ENCODE measurements around the gene LSM14A. TPM values are rescaled to one million over a fixed set of nuclear protein-coding genes. Genes with fewer than 3 reads are reported as not detected.
A peak's percentile ranks its signal among the peaks of the same experiment; 100 is the strongest.

Gene LSM14A
- total and polyA plus RNA-seq, 9 of the 15 experiments (the other 6 are each of a cell fraction or from before 2014, with no cell fraction given) = 19.5 to 150 (median 95.1) TPM

DNA sequence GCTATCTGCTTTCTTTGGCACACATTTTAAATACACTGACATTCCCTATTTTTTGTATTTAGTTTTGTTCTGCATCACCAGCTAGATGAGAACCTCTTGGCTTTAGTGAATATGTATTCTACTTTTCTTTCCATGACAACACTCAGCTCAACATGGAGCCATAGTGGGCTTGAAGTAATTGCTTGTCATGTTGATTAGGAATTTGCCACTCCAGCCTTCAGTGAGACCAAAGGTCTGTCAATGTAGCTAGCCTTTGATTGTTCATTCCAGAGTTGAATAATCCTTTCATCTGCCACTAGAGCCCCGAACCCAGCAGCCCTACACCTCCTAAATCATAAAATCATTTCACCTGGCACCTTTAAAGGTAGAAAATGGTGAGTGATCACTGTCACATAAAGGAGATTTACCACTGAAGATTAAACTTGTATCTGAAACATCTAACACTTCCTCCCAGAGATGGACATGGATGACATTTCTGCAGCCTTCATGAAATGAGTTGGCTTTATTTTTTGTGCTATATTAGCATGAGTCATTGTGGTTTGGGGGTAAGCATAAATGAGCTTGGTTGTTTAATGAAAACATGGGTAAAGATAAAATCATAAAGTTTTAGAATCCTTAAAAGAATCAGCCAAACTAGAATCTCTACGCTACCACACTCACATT is 52.8 kb downstream of the LSM14A start (continued):
- TF ChIP-seq, protein P1, sequence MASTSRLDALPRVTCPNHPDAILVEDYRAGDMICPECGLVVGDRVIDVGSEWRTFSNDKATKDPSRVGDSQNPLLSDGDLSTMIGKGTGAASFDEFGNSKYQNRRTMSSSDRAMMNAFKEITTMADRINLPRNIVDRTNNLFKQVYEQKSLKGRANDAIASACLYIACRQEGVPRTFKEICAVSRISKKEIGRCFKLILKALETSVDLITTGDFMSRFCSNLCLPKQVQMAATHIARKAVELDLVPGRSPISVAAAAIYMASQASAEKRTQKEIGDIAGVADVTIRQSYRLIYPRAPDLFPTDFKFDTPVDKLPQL (IDR thresholded peaks at IDR 0.05; ENCODE audit: extremely low read depth, insufficient read length) = no peak
- TF ChIP-seq IRF2 (CRISPR knock-in tag; IDR thresholded peaks at IDR 0.05) (no peak), PHTF2 (CRISPR knock-in tag; IDR thresholded peaks at IDR 0.05) (no peak), CBX5 (IDR thresholded peaks at IDR 0.05; ENCODE audit: borderline replicate concordance, low read depth) (no peak), JUND (IDR thresholded peaks at IDR 0.05; ENCODE audit: borderline replicate concordance, low read depth, low read length) (peak; percentile 73), JUND (tag; IDR thresholded peaks at IDR 0.05; ENCODE audit: borderline replicate concordance, low read depth, low read length) (0 out of 3 replicates have a peak, but pooled peaks have one; percentile 38), HLTF (IDR thresholded peaks at IDR 0.05) (no peak), ZNF589 (CRISPR knock-in tag; IDR thresholded peaks at IDR 0.05; ENCODE audit: low read depth) (no peak), CREB1 (IDR thresholded peaks at IDR 0.05) (no peak), CREB1 (CRISPR knock-in tag; IDR thresholded peaks at IDR 0.05) (no peak), CBFA2T3 (IDR thresholded peaks at IDR 0.05) (no peak), RFX5 (IDR thresholded peaks at IDR 0.05; ENCODE audit: low read depth, low read length) (no peak), ZNF57 (CRISPR knock-in tag; IDR thresholded peaks at IDR 0.05) (no peak), DACH1 (IDR thresholded peaks at IDR 0.05; ENCODE audit: partially characterized antibody) (no peak), FOXA3 (CRISPR knock-in tag; conservative IDR thresholded peaks at IDR 0.05 in 1 of 2, IDR thresholded peaks at IDR 0.05 in 1 of 2) (no peak), KHSRP (IDR thresholded peaks at IDR 0.05) (no peak), MAFF (IDR thresholded peaks at IDR 0.05; ENCODE audit: low read length) (peak; percentile 51; the same call in 1 of the 2 replicates)
- TF ChIP-seq, protein P2, sequence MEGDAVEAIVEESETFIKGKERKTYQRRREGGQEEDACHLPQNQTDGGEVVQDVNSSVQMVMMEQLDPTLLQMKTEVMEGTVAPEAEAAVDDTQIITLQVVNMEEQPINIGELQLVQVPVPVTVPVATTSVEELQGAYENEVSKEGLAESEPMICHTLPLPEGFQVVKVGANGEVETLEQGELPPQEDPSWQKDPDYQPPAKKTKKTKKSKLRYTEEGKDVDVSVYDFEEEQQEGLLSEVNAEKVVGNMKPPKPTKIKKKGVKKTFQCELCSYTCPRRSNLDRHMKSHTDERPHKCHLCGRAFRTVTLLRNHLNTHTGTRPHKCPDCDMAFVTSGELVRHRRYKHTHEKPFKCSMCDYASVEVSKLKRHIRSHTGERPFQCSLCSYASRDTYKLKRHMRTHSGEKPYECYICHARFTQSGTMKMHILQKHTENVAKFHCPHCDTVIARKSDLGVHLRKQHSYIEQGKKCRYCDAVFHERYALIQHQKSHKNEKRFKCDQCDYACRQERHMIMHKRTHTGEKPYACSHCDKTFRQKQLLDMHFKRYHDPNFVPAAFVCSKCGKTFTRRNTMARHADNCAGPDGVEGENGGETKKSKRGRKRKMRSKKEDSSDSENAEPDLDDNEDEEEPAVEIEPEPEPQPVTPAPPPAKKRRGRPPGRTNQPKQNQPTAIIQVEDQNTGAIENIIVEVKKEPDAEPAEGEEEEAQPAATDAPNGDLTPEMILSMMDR (IDR thresholded peaks at IDR 0.05 in 2 of 3, conservative IDR thresholded peaks at IDR 0.05 in 1 of 3; ENCODE audit: insufficient read depth in 2 of 3, low read depth in 1 of 3, low read length in 3 of 3) = no peak
- TF ChIP-seq, protein P3, sequence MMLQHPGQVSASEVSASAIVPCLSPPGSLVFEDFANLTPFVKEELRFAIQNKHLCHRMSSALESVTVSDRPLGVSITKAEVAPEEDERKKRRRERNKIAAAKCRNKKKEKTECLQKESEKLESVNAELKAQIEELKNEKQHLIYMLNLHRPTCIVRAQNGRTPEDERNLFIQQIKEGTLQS (IDR thresholded peaks at IDR 0.05) = peak; percentile 67
- TF ChIP-seq, protein P3 (CRISPR knock-in tag; conservative IDR thresholded peaks at IDR 0.05) = no peak
- TF ChIP-seq, protein P4, sequence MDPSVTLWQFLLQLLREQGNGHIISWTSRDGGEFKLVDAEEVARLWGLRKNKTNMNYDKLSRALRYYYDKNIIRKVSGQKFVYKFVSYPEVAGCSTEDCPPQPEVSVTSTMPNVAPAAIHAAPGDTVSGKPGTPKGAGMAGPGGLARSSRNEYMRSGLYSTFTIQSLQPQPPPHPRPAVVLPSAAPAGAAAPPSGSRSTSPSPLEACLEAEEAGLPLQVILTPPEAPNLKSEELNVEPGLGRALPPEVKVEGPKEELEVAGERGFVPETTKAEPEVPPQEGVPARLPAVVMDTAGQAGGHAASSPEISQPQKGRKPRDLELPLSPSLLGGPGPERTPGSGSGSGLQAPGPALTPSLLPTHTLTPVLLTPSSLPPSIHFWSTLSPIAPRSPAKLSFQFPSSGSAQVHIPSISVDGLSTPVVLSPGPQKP (CRISPR knock-in tag; IDR thresholded peaks at IDR 0.05) = no peak
- TF ChIP-seq, protein P5, sequence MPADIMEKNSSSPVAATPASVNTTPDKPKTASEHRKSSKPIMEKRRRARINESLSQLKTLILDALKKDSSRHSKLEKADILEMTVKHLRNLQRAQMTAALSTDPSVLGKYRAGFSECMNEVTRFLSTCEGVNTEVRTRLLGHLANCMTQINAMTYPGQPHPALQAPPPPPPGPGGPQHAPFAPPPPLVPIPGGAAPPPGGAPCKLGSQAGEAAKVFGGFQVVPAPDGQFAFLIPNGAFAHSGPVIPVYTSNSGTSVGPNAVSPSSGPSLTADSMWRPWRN (IDR thresholded peaks at IDR 0.05; ENCODE audit: low read depth) = no peak

Data from K562 (cell line).